GM20000 (cell line): ENCODE data around the gene SYT13.

Experiments
- DNase-seq: peaks from one replicate; pipeline ENCODE4 v3.0.0; 2012; ENCODE audit warnings: low spot score
- TF ChIP-seq, protein P1 (sequence below): IDR thresholded peaks from 2 replicates; pipeline ENCODE4 v1.5.1; 2012; ENCODE audit warnings: mild to moderate bottlenecking, control low read depth; ENCODE audit errors: extremely low read depth, missing control alignments

Gene SYT13

DNA sequence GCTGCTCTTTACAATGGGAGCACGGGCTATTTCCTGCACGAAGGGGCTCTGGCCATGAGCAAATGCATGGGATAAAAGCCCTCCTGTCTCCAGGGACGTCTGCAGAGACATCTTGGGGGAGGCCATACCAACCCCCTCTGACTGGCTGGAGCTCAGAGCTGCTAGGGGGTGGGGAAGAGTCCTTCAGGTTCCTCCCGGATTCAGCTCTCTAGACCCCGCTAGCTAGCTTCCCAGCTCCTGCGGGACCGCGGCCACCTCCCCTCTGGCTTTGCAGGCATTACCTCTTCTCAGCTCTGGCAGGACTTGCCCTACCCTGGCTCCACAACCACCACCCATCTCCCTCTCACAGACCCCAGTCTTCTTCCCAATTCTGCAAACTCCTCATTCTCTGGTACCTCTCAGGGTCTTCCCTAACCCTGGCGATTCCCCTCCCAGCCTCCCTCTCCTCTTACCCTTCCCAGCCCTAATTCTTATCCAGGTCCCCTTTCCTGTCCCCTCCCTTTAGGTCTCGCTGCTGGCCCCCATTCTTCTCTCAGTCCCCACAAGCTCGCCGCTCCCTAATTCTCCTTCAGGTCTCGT is 802 bp downstream of the SYT13 start:
- DNase-seq = no peak
- TF ChIP-seq, protein P1, sequence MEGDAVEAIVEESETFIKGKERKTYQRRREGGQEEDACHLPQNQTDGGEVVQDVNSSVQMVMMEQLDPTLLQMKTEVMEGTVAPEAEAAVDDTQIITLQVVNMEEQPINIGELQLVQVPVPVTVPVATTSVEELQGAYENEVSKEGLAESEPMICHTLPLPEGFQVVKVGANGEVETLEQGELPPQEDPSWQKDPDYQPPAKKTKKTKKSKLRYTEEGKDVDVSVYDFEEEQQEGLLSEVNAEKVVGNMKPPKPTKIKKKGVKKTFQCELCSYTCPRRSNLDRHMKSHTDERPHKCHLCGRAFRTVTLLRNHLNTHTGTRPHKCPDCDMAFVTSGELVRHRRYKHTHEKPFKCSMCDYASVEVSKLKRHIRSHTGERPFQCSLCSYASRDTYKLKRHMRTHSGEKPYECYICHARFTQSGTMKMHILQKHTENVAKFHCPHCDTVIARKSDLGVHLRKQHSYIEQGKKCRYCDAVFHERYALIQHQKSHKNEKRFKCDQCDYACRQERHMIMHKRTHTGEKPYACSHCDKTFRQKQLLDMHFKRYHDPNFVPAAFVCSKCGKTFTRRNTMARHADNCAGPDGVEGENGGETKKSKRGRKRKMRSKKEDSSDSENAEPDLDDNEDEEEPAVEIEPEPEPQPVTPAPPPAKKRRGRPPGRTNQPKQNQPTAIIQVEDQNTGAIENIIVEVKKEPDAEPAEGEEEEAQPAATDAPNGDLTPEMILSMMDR = no peak

DNA sequence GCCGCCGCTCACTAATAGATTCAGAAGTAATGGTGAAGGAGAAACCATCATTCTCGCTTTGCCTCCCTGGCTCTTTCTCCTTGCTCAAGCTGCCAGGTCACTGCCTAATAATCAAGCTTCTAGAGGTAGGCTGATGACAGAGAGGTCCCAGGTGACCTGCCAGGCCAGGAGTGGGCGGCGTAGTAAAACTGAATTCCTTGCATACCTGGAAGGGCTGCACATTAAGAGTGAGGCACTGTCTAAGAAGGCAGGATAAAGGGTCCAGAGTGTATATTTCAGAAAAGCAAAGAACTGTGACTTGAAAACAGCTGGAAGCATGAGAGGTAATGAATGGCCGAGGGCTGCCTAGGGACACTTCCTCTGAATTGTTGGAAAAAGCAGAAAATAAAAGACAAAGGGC is 4.1 kb downstream of the SYT13 start:
- no peak for DNase-seq
- TF ChIP-seq, protein P1 = no peak

DNA sequence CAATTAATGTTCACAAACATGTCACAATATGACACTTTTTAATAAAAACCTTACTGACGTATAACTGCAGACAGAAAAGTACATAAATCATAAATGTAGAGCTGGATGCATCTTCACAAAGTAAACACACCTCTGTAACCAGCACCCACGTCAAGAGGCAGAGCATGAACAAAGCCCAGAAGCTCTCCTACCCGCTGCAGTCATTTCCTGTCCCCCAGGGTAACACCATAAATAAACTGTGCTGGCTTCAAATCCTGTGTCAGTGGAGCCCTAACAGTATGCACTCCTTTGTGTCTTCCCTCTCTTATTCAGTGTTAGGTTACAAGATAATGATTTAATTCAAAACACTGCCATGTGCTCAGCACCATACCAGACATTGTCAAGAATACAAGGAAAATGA is 5.7 kb downstream of the SYT13 start:
- TF ChIP-seq, protein P1 = no peak
- DNase-seq = no peak

DNA sequence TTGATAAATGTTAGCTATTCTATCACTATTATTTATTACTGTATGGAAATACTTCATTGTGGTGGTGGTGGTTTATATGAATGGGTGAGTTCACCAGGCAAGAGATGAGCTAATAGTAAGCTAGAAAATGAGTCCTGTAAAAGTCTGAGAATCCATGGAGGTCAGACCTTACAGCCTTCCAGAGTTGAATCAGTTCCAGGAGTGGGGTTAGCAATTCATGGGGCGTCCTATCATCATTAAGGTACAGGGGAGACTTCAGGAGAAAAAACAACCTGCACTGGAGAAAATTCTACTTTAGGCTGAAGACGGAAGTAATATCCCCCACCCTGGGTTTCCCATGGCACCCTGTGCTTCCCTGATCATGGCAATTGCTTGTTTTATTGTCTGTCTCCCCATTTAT is 6.5 kb downstream of the SYT13 start:
- TF ChIP-seq, protein P1 = no peak
- DNase-seq = no peak

DNA sequence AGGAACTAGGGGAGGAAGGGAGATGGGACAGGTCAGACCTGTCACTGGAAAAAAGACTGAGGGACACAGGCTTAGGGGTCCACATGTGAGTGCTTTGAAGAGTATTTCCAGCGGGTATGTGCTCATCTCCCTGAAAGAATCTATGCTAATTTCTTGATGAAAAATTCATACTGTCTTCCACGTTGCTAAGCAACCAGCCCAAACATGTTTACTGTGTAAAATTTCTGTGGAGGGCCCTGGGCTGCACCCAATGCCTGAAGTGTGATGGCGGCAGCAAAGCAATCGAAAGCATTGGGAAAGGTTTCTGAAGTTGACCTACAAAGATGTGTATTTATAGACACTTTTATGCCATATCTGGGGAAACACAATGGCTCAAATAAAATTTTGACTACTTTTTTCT is 7.4 kb downstream of the SYT13 start:
- TF ChIP-seq, protein P1 = no peak
- no peak for DNase-seq

DNA sequence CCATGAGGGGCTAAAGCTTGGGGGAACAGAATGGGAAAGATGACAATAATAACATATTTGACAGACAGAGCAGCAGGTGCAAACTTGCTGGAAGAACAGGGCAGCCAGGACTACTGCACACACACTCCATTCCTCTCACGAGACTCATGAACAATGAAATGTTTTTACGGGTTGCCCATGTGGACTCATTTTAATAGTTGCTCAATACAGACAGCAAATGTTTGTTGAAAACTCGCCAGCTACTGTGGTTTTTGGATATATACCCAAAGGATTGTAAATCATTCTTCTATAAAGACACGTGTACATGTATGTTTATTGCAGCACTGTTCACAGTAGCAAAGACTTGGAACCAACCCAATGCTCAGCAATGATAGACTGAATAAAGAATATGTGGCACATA is 10.3 kb downstream of the SYT13 start:
- DNase-seq = no peak
- TF ChIP-seq, protein P1 = no peak

DNA sequence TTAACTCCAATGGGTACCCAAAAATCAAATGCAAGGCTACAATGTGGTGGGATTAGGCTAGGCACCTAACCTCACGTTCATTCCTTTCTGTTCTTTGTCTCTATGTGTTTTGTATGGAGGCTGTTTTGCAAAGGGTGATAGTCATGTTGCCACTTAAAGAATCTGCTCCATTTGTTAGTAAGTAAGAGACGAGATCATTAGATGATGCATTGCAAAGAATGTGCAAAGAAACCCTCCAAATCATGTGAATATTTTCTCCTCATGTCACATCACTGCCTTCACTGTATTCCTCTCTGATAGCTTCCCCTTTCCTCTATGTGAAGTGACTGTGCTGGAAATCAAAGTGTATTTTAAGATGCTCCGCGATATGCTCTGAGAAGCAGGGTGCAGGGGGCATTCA is 11.9 kb downstream of the SYT13 start:
- TF ChIP-seq, protein P1 = no peak
- no peak for DNase-seq
